Breast epithelium (tissue), 3 donors: ENCODE measurements around the gene PAFAH1B1.

ENCODE experiments used
- POLR2AphosphoS5 ChIP-seq, 3 donors: sonication (generic); formaldehyde crosslinking; IDR thresholded peaks; one replicate each; pipeline ENCODE4 v1.6.1; 2017; ENCODE audit warnings: antibody characterized with exemption in 3 of 3
- TF ChIP-seq, protein P1 (sequence below), 3 donors: fragments of 450-650 bp; IDR thresholded peaks; one replicate each; pipeline ENCODE4 v1.5.1; 2016 to 2017; ENCODE audit warnings: antibody characterized with exemption in 3 of 3, mild to moderate bottlenecking in 3 of 3, moderate library complexity in 3 of 3

DNA sequence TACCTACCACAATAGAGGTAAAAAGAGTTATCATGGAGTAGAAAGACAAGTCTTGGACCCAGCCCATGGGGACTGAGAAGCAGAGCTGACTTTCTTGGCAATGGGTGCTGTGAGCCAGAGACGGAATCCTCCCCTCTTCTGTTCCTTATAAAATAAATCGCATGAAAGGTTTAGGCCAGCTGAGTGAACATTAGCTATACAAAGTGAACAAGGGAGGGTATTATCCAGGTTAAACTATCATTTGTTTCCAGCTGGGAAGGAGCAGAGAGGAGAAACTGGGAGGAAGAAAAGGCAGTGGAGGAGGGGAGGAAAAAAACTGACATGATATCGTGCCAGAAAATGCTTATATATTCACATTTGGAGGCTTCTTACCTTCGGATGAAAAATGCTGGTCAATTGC, 13.3 kb upstream of the PAFAH1B1 start:
- TF ChIP-seq, protein P1, sequence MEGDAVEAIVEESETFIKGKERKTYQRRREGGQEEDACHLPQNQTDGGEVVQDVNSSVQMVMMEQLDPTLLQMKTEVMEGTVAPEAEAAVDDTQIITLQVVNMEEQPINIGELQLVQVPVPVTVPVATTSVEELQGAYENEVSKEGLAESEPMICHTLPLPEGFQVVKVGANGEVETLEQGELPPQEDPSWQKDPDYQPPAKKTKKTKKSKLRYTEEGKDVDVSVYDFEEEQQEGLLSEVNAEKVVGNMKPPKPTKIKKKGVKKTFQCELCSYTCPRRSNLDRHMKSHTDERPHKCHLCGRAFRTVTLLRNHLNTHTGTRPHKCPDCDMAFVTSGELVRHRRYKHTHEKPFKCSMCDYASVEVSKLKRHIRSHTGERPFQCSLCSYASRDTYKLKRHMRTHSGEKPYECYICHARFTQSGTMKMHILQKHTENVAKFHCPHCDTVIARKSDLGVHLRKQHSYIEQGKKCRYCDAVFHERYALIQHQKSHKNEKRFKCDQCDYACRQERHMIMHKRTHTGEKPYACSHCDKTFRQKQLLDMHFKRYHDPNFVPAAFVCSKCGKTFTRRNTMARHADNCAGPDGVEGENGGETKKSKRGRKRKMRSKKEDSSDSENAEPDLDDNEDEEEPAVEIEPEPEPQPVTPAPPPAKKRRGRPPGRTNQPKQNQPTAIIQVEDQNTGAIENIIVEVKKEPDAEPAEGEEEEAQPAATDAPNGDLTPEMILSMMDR (IDR thresholded peaks at IDR 0.05): no peak
- TF ChIP-seq POLR2AphosphoS5 (IDR thresholded peaks at IDR 0.05): no peak
